ENCODE data around the gene CACNA1E.

Gene CACNA1E

GRCh38 chr1:181516706-181517105, 33.4 kb downstream of the CACNA1E start:
- H3K14ac ChIP-seq (ENCODE audit: low read length), result no peak overlapping the region
- H2BK5ac ChIP-seq (ENCODE audit: low read depth, low read length, poor library complexity), result no peak overlapping the region
- DNase-seq, result no peak
- no peak overlapping the region for H3K4me2 ChIP-seq (ENCODE audit: low read length)
- no peak overlapping the region for H3K27ac ChIP-seq (ENCODE audit: low read depth, low read length)
- H3K4me1 ChIP-seq (ENCODE audit: control insufficient read depth in 1 of 2, insufficient read depth in 2 of 2, low read length in 2 of 2), result no peaks in the 10 kb centered on the region
- no CpG with 5 or more reads among the region's 4 CpGs for WGBS (ENCODE audit: extremely low coverage, insufficient coverage, insufficient read length)
- no peak overlapping the region for H3K4ac ChIP-seq (ENCODE audit: low read depth, low read length)
- H4K12ac ChIP-seq (ENCODE audit: low read depth, low read length), result no peak overlapping the region
- no peak overlapping the region for H2AK5ac ChIP-seq (ENCODE audit: low read length)
- H3K79me1 ChIP-seq (ENCODE audit: low read length), result no peaks in the 10 kb centered on the region
- H2AFZ ChIP-seq (ENCODE audit: insufficient read depth, low read length, poor library complexity), result no peak overlapping the region
- H4K8ac ChIP-seq (ENCODE audit: low read depth, low read length), result no peak overlapping the region
- no peak overlapping the region for H2BK120ac ChIP-seq (ENCODE audit: insufficient read depth, low read length, poor library complexity)
- H3K27me3 ChIP-seq (ENCODE audit: insufficient read depth, low read length), result no peaks in the 10 kb centered on the region
- no peak overlapping the region for H3K23ac ChIP-seq (ENCODE audit: low read length)
- no peak overlapping the region for H2BK12ac ChIP-seq (ENCODE audit: low read length)
- H3K9ac ChIP-seq (ENCODE audit: low read length), result no peak overlapping the region
- H4K91ac ChIP-seq (ENCODE audit: low read depth, low read length), result no peak overlapping the region
- H3K4me3 ChIP-seq (ENCODE audit: low read depth, low read length), result no peak overlapping the region
- no peak overlapping the region for H3K18ac ChIP-seq (ENCODE audit: low read length)
- H3K79me2 ChIP-seq (ENCODE audit: control insufficient read depth, insufficient read depth, low read length, poor library complexity), result no peaks in the 10 kb centered on the region
- H3K36me3 ChIP-seq (ENCODE audit: control insufficient read depth in 1 of 2, insufficient read depth in 2 of 2, low read length in 2 of 2), result no peaks in the 10 kb centered on the region
- peaks cover 2% of the 10 kb centered on the region for H3K9me3 ChIP-seq (ENCODE audit: insufficient read depth, low read depth, low read length)

- no peak overlapping the region for H3K4me2 ChIP-seq (ENCODE audit: low read length)
- no peaks in the 10 kb centered on the region for H3K27me3 ChIP-seq (ENCODE audit: insufficient read depth, low read length)
- H4K8ac ChIP-seq (ENCODE audit: low read depth, low read length), result no peak overlapping the region
- H2BK5ac ChIP-seq (ENCODE audit: low read depth, low read length, poor library complexity), result no peak overlapping the region
- H4K91ac ChIP-seq (ENCODE audit: low read depth, low read length), result no peak overlapping the region
- H3K4me3 ChIP-seq (ENCODE audit: low read depth, low read length), result no peak overlapping the region
- H3K9me3 ChIP-seq (ENCODE audit: insufficient read depth, low read depth, low read length), result peaks cover 2% of the 10 kb centered on the region
- no CpG with 5 or more reads among the region's 5 CpGs for WGBS (ENCODE audit: extremely low coverage, insufficient coverage, insufficient read length)
- H3K27ac ChIP-seq (ENCODE audit: low read depth, low read length), result no peak overlapping the region
- H4K12ac ChIP-seq (ENCODE audit: low read depth, low read length), result no peak overlapping the region
- H3K4ac ChIP-seq (ENCODE audit: low read depth, low read length), result no peak overlapping the region
- no peaks in the 10 kb centered on the region for H3K79me1 ChIP-seq (ENCODE audit: low read length)
- no peaks in the 10 kb centered on the region for H3K36me3 ChIP-seq (ENCODE audit: control insufficient read depth in 1 of 2, insufficient read depth in 2 of 2, low read length in 2 of 2)
- H2BK120ac ChIP-seq (ENCODE audit: insufficient read depth, low read length, poor library complexity), result no peak overlapping the region
- no peak overlapping the region for H3K23ac ChIP-seq (ENCODE audit: low read length)
- no peak overlapping the region for H3K9ac ChIP-seq (ENCODE audit: low read length)
- no peak overlapping the region for H3K14ac ChIP-seq (ENCODE audit: low read length)
- H2BK12ac ChIP-seq (ENCODE audit: low read length), result no peak overlapping the region
- H3K18ac ChIP-seq (ENCODE audit: low read length), result no peak overlapping the region
- DNase-seq, result no peak
- H2AK5ac ChIP-seq (ENCODE audit: low read length), result no peak overlapping the region
- H3K79me2 ChIP-seq (ENCODE audit: control insufficient read depth, insufficient read depth, low read length, poor library complexity), result no peaks in the 10 kb centered on the region
- H3K4me1 ChIP-seq (ENCODE audit: control insufficient read depth in 1 of 2, insufficient read depth in 2 of 2, low read length in 2 of 2), result no peaks in the 10 kb centered on the region
- H2AFZ ChIP-seq (ENCODE audit: insufficient read depth, low read length, poor library complexity), result no peak overlapping the region
Measured at GRCh38 chr1:181517181-181517875, 34.0 kb downstream of the CACNA1E start.

- Histone ChIP-seq H3K27ac (ENCODE audit: low read depth, low read length) (no peak overlapping the region), H3K23ac (ENCODE audit: low read length) (no peak overlapping the region), H4K91ac (ENCODE audit: low read depth, low read length) (no peak overlapping the region), H2BK120ac (ENCODE audit: insufficient read depth, low read length, poor library complexity) (no peak overlapping the region), H2BK12ac (ENCODE audit: low read length) (no peak overlapping the region), H4K8ac (ENCODE audit: low read depth, low read length) (no peak overlapping the region), H3K14ac (ENCODE audit: low read length) (no peak overlapping the region), H3K9ac (ENCODE audit: low read length) (no peak overlapping the region), H3K4ac (ENCODE audit: low read depth, low read length) (no peak overlapping the region), H3K4me3 (ENCODE audit: low read depth, low read length) (no peak overlapping the region), H2AFZ (ENCODE audit: insufficient read depth, low read length, poor library complexity) (no peak overlapping the region), H3K79me2 (ENCODE audit: control insufficient read depth, insufficient read depth, low read length, poor library complexity) (no peaks in the 10 kb centered on the region), H3K36me3 (ENCODE audit: control insufficient read depth in 1 of 2, insufficient read depth in 2 of 2, low read length in 2 of 2) (no peaks in the 10 kb centered on the region), H3K18ac (ENCODE audit: low read length) (no peak overlapping the region), H3K79me1 (ENCODE audit: low read length) (no peaks in the 10 kb centered on the region), H3K4me2 (ENCODE audit: low read length) (no peak overlapping the region), H3K9me3 (ENCODE audit: insufficient read depth, low read depth, low read length) (peaks cover 2% of the 10 kb centered on the region), H2BK5ac (ENCODE audit: low read depth, low read length, poor library complexity) (no peak overlapping the region), H2AK5ac (ENCODE audit: low read length) (no peak overlapping the region), H4K12ac (ENCODE audit: low read depth, low read length) (no peak overlapping the region), H3K27me3 (ENCODE audit: insufficient read depth, low read length) (no peaks in the 10 kb centered on the region), H3K4me1 (ENCODE audit: control insufficient read depth in 1 of 2, insufficient read depth in 2 of 2, low read length in 2 of 2) (no peaks in the 10 kb centered on the region)
- no CpG with 5 or more reads among the region's 2 CpGs for WGBS (ENCODE audit: extremely low coverage, insufficient coverage, insufficient read length)
- DNase-seq, result no peak
Measured at GRCh38 chr1:181518152-181518551, 34.8 kb downstream of the CACNA1E start.

- WGBS (ENCODE audit: extremely low coverage, insufficient coverage, insufficient read length), result no CpG with 5 or more reads among the region's 2 CpGs
- no peak overlapping the region for H3K4ac ChIP-seq (ENCODE audit: low read depth, low read length)
- no peak overlapping the region for H4K12ac ChIP-seq (ENCODE audit: low read depth, low read length)
Measured at GRCh38 chr1:181522864-181523263, 39.5 kb downstream of the CACNA1E start.

More at GRCh38 chr1:181522864-181523263, 39.5 kb downstream of the CACNA1E start:
- Histone ChIP-seq H3K36me3 (ENCODE audit: control insufficient read depth in 1 of 2, insufficient read depth in 2 of 2, low read length in 2 of 2) (no peaks in the 10 kb centered on the region), H3K9me3 (ENCODE audit: insufficient read depth, low read depth, low read length) (no peaks in the 10 kb centered on the region), H3K4me3 (ENCODE audit: low read depth, low read length) (no peak overlapping the region), H3K23ac (ENCODE audit: low read length) (no peak overlapping the region), H2BK5ac (ENCODE audit: low read depth, low read length, poor library complexity) (no peak overlapping the region), H2BK120ac (ENCODE audit: insufficient read depth, low read length, poor library complexity) (no peak overlapping the region), H4K8ac (ENCODE audit: low read depth, low read length) (no peak overlapping the region), H2BK12ac (ENCODE audit: low read length) (no peak overlapping the region), H2AFZ (ENCODE audit: insufficient read depth, low read length, poor library complexity) (no peak overlapping the region), H3K79me2 (ENCODE audit: control insufficient read depth, insufficient read depth, low read length, poor library complexity) (no peaks in the 10 kb centered on the region), H3K27me3 (ENCODE audit: insufficient read depth, low read length) (no peaks in the 10 kb centered on the region), H3K9ac (ENCODE audit: low read length) (no peak overlapping the region), H4K91ac (ENCODE audit: low read depth, low read length) (no peak overlapping the region), H3K14ac (ENCODE audit: low read length) (no peak overlapping the region), H3K18ac (ENCODE audit: low read length) (no peak overlapping the region), H3K4me2 (ENCODE audit: low read length) (no peak overlapping the region), H2AK5ac (ENCODE audit: low read length) (no peak overlapping the region), H3K27ac (ENCODE audit: low read depth, low read length) (no peak overlapping the region), H3K79me1 (ENCODE audit: low read length) (no peaks in the 10 kb centered on the region), H3K4me1 (ENCODE audit: control insufficient read depth in 1 of 2, insufficient read depth in 2 of 2, low read length in 2 of 2) (no peaks in the 10 kb centered on the region)
- no peak for DNase-seq
